ENCODE results near the gene KIF16B.

- TF ChIP-seq CTCF (IDR thresholded peaks at IDR 0.05) (no peak), POLR2AphosphoS5 (IDR thresholded peaks at IDR 0.05; ENCODE audit: low read depth, low read length) (no peak), SIN3A (IDR thresholded peaks at IDR 0.05; ENCODE audit: borderline replicate concordance, insufficient read depth, low read depth, low read length) (no peak)
These were observed 25.1 kb downstream of the KIF16B start for GRCh38 chr20:16548068-16548672.
